GM23338 (cell line): Measurements from ENCODE around the gene RBM38. TPM values are rescaled to one million over a fixed set of nuclear protein-coding genes. Genes with fewer than 3 reads are reported as not detected.

Experiments used
- ATAC-seq: fragments of 200-7000 bp; cut with Tn5 transposase; 3 replicates; pipeline ENCODE4 v1.9.1; 2020
- DNase-seq: peaks from one replicate; pipeline ENCODE4 v3.0.0-alpha.2; 2015; ENCODE audit warnings: low spot score
- H2AFZ ChIP-seq: fragments of 200-600 bp; sonication (generic); 2 replicates; pipeline ENCODE4 v1.8.0; 2016; ENCODE audit warnings: antibody characterized with exemption, mild to moderate bottlenecking, moderate library complexity
- H3F3A ChIP-seq: fragments of 200-600 bp; sonication (generic); replicated peaks from 2 replicates; pipeline ENCODE4 v1.8.0; 2017; ENCODE audit warnings: antibody characterized with exemption, mixed run types, low read depth
- H3K27ac ChIP-seq: fragments of 200-600 bp; sonication (generic); 2 replicates; pipeline ENCODE4 v1.6.1; 2016; ENCODE audit warnings: low read depth
- H3K27me3 ChIP-seq: fragments of 200-600 bp; sonication (generic); 2 replicates; pipeline ENCODE4 v1.8.0; 2016; ENCODE audit warnings: mild to moderate bottlenecking, mixed run types, moderate library complexity; ENCODE audit not compliant: insufficient read depth
- H3K36me3 ChIP-seq: fragments of 200-600 bp; sonication (generic); 2 replicates; pipeline ENCODE4 v1.8.0; 2016; ENCODE audit warnings: mild to moderate bottlenecking; ENCODE audit not compliant: insufficient read depth
- H3K4me1 ChIP-seq: fragments of 200-600 bp; sonication (generic); 2 replicates; pipeline ENCODE4 v1.8.0; 2016; ENCODE audit warnings: mild to moderate bottlenecking, moderate library complexity; ENCODE audit not compliant: insufficient read depth
- H3K4me2 ChIP-seq: fragments of 200-600 bp; sonication (generic); 2 replicates; pipeline ENCODE4 v1.7.1; 2017; ENCODE audit warnings: mixed run types
- H3K4me3 ChIP-seq: fragments of 200-600 bp; sonication (generic); 2 replicates; pipeline ENCODE4 v1.6.1; 2016; ENCODE audit warnings: mixed run types
- H3K79me2 ChIP-seq: fragments of 200-600 bp; sonication (generic); replicated peaks from 2 replicates; pipeline ENCODE4 v1.8.0; 2017; ENCODE audit warnings: mild to moderate bottlenecking; ENCODE audit not compliant: insufficient read depth
- H3K9me2 ChIP-seq: fragments of 200-600 bp; sonication (generic); 2 replicates; pipeline ENCODE4 v1.8.0; 2017; ENCODE audit not compliant: insufficient read depth
- H4K20me1 ChIP-seq: fragments of 200-600 bp; sonication (generic); replicated peaks from 2 replicates; pipeline ENCODE4 v1.8.0; 2017; ENCODE audit warnings: mild to moderate bottlenecking; ENCODE audit not compliant: insufficient read depth
- H3K27ac Mint-ChIP-seq: 2 replicates; pipeline ENCODE4 v1.8.0; 2020; ENCODE audit warnings: inconsistent platforms, mild to moderate bottlenecking, moderate library complexity, mixed read lengths
- H3K27me3 Mint-ChIP-seq: 3 replicates; pipeline ENCODE4 v1.8.0; 2022; ENCODE audit warnings: low read depth, mild to moderate bottlenecking, moderate library complexity, mixed read lengths, inconsistent platforms; ENCODE audit not compliant: insufficient read depth, poor library complexity
- H3K36me3 Mint-ChIP-seq: 3 replicates; pipeline ENCODE4 v1.8.0; 2021; ENCODE audit warnings: low read depth, mild to moderate bottlenecking, inconsistent platforms, moderate library complexity, mixed read lengths
- H3K4me1 Mint-ChIP-seq: 3 replicates; pipeline ENCODE4 v1.8.0; 2020; ENCODE audit warnings: mild to moderate bottlenecking, inconsistent platforms, mixed read lengths
- H3K4me3 Mint-ChIP-seq: 3 replicates; pipeline ENCODE4 v1.8.0; 2021; ENCODE audit warnings: moderate library complexity, mild to moderate bottlenecking, inconsistent platforms, mixed read lengths
- H3K9me3 Mint-ChIP-seq: 3 replicates; pipeline ENCODE4 v1.8.0; 2020; ENCODE audit warnings: moderate library complexity, mild to moderate bottlenecking, inconsistent platforms, mixed read lengths
- CTCF ChIP-seq, 2 experiments: fragments of 200-600 bp in 1 of 2; sonication (generic) in 1 of 2; conservative IDR thresholded peaks; 2 replicates each; pipeline versions ENCODE4 v1.5.1 to v1.6.1; 2016 to 2017; ENCODE audit warnings: antibody characterized with exemption in 2 of 2, low read depth in 2 of 2, mild to moderate bottlenecking in 2 of 2, moderate library complexity in 1 of 2
- ETS1 ChIP-seq: IDR thresholded peaks from 2 replicates; pipeline ENCODE4 v1.6.1; 2016; ENCODE audit warnings: antibody characterized with exemption
- EZH2 ChIP-seq: fragments of 200-600 bp; sonication (generic); IDR thresholded peaks from one replicate; pipeline ENCODE4 v1.8.0; 2017; ENCODE audit warnings: antibody characterized with exemption, mild to moderate bottlenecking, low read depth; ENCODE audit not compliant: unreplicated experiment
- EZH2phosphoT487 ChIP-seq: fragments of 200-600 bp; sonication (generic); IDR thresholded peaks from one replicate; pipeline ENCODE4 v1.8.1; 2018; ENCODE audit warnings: antibody characterized with exemption; ENCODE audit not compliant: unreplicated experiment
- JUNB ChIP-seq: IDR thresholded peaks from one replicate; pipeline ENCODE4 v1.6.1; 2016; ENCODE audit warnings: antibody characterized with exemption; ENCODE audit not compliant: unreplicated experiment
- POLR2AphosphoS5 ChIP-seq: IDR thresholded peaks from 2 replicates; pipeline ENCODE4 v1.6.1; 2016; ENCODE audit warnings: antibody characterized with exemption, low read depth
- STAT1 ChIP-seq: IDR thresholded peaks from one replicate; pipeline ENCODE4 v1.6.1; 2016; ENCODE audit warnings: antibody characterized with exemption; ENCODE audit not compliant: unreplicated experiment
- ZNF114 ChIP-seq: fragments of 250-450 bp; sonication (Bioruptor Pico); IDR thresholded peaks from 2 replicates; pipeline ENCODE4 v1.5.0; 2020; ENCODE audit warnings: mild to moderate bottlenecking, moderate library complexity
- ZNF462 ChIP-seq: fragments of 250-450 bp; sonication (Bioruptor Pico); IDR thresholded peaks from 2 replicates; pipeline ENCODE4 v1.5.0; 2020; ENCODE audit warnings: mild to moderate bottlenecking, moderate library complexity
- polyA plus RNA-seq: library from polyadenylated mRNA; unstranded; fragments of >200 nt; fragmentation: Nextera tagmentation; extraction: Ambion mirVana; gene quantifications from 2 replicates; pipeline ENCODE4 v1.2.1, GENCODE V29; 2016
- total RNA-seq: library from RNA; depleted of rRNA; stranded (reverse); fragments of >200 nt; shearing (Covaris generic); gene quantifications from 2 replicates; pipeline ENCODE4 v1.2.3, GENCODE V29; 2014

RBM38 gene
- total and polyA plus RNA-seq, 2 experiments from 2014 or later = 22.9 to 80.5 TPM

DNA sequence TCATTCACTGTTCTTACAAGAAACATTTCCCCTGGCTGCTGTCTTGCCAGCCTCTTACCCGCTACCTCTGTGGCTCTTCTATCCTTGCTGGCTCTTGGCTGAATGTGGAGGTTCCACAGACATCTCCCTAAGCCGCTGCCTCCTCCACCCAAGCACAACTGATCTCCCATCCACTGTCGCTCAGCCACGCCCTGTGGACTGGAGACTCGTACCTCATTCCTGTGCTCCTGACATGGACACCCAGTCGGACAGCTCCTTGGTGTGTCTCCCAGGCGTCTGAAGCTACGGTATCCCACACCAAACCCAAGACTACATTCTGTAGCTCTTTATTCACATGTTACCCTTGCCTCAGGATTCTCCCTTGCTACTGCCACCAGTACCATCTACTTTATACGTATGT, 20.9 kb upstream of the RBM38 start (continued):
- no peak for TF ChIP-seq JUNB
- no peak for TF ChIP-seq CTCF (conservative IDR thresholded peaks at IDR 0.05; ENCODE audit: low read depth in 2 of 2)
- TF ChIP-seq EZH2phosphoT487 = no peak

DNA sequence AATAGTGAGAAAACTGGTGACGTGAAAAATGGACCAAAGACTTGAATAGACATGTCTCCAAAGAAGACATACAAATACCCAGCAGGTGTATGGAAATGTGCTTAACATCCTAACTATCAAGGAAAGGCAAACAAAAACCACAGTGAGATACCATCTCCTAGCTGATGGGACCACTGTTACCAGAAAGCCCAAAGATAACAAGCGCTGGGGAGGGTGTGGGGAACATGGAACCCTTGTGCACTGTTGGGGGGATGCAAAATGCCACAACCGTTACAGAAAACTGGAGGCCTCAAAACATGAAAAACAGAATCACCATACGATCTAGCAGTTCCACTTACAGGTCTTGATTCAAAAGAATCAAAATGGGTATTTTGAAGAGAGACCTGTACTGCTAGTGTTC, 19.8 kb upstream of the RBM38 start:
- Histone ChIP-seq H3K4me3 (no peak overlapping the region), H2AFZ (no peak overlapping the region), H3K27me3 (no peaks in the 10 kb centered on the region), H3K4me2 (no peak overlapping the region), H3K79me2 (no peaks in the 10 kb centered on the region), H3F3A (no peaks in the 10 kb centered on the region), H3K4me1 (peaks cover 7% of the 10 kb centered on the region), H3K9me2 (no peaks in the 10 kb centered on the region), H3K36me3 (peaks cover 63% of the 10 kb centered on the region), H4K20me1 (peaks cover 19% of the 10 kb centered on the region), H3K27ac (no peak overlapping the region)
- TF ChIP-seq JUNB (no peak), ETS1 (no peak), CTCF (conservative IDR thresholded peaks at IDR 0.05; ENCODE audit: low read depth in 2 of 2) (no peak), POLR2AphosphoS5 (no peak), STAT1 (no peak), EZH2 (no peak), ZNF114 (CRISPR knock-in tag) (no peak), ZNF462 (CRISPR knock-in tag) (no peak)
- Mint-ChIP-seq H3K4me3 (no peak overlapping the region), H3K27me3 (peaks cover 10% of the 10 kb centered on the region), H3K4me1 (peaks cover 21% of the 10 kb centered on the region), H3K27ac (no peak overlapping the region), H3K9me3 (no peaks in the 10 kb centered on the region), H3K36me3 (peaks cover 93% of the 10 kb centered on the region)
- DNase-seq = no peak
- no peak for ATAC-seq
